Stimulated activated CD8-positive, alpha-beta memory T cell treated with anti-CD3 and anti-CD28 coated beads, Interleukin-15, amount 100 ng/mL, for 24 hours (primary cell): ENCODE measurements around the gene ALDH3A1.

Experiments used
- DNase-seq: peaks from one replicate; pipeline ENCODE4 v3.0.0-alpha.2; 2020; ENCODE audit warnings: low read depth

The ALDH3A1 gene

DNA sequence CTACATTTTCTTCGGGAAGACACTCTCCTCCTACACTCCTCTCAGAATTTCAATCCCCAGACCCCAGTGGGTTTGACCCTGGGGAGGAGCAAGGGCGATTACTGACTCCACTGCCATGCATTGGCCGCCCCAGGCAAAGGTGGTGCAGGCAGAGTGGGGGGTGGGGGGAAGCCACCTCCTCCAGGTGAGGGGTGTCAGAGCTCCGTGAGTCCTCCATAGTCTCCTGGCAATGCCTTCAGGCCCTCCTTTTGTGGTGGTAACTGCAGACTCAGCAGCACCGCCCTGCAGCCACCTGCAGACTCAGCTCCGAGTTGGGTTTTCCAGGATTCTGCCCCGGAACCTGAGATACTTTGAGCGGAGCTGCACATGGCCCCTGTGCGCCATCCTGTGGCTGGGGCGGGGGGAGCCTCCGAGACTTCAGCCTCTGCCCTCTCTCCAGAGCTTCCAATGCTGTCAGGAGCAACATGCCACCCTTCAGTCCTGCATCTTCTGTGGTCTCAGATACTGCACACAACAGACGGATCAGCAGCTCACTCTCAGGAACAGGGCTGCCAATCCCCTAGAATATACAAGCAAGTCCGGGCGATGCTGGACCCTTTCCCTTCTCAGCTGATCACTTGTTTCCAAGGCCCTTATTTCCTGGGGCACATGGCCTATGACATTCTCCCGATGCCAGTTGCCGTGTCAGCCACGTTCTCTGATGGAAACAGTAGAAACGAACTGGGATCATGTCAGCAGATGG is 29.3 kb downstream of the ALDH3A1 start:
- DNase-seq: no peak

DNA sequence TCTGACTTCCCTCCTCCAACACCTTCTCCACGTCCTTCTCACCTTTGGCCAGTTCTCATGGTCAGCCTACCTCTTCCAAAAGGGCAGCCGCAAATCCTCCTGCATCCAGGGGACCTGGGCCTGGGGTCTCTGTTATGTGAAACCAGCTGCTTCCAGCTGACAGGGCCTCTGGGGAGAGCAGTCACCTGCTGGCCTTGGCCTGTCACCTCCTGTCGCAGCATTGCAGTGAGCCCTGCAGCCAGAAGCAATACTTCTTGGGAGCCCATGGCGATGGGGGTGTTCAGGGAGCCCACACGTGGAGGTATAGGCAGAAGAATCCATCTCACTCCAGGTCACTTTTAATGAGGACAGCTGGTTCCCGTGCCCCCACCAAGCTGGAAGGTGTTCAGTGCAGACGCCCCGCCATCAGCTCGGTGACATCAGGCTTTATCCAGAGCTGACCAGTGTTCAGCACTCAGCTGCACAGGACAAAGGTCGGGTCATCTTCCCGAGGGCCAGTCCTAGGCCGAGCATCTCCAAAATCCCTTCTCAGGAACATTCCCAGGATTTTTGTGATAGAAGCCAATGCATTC is 30.0 kb downstream of the ALDH3A1 start:
- DNase-seq: no peak

DNA sequence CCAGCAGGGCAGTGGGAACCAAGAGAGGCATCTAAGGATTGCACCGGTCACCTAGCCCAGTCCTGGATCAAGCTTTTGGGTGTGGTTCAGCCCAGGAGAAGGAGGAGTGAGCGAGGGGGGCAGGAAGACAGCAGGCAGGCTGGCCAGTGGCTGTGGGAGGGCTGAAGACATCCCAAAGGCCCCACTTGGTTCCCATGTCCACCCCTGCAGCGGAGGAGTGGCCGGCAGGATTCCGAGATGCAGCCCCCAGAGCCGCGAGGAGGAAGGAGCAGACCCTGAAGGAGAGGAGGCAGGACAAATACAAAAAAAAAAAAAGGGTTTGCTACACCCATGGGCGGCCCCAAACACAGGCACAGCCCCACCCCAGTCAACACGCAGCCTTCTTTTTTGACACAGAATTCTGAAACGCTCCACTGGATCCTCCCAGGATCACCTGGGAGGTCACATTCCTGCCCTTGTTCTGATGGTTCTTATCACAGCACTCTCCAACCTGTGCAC is 30.6 kb downstream of the ALDH3A1 start:
- no peak for DNase-seq

DNA sequence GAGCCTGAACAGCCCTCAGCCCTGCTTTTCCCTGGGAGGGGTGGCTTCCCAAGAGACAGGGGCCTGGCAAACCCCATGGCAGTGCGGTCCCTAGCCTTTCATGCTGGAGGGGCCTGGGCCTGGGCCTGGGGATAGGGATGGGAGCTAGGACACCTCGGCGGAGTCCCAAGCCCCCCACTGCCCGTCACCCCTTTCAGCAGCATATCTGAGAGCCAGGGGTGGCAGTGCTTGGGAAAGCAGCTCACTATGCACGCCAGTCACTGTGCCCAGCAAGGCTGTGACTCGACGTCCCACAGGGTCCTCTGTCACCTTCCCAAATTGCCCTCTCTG is 31.1 kb downstream of the ALDH3A1 start:
- DNase-seq: no peak

DNA sequence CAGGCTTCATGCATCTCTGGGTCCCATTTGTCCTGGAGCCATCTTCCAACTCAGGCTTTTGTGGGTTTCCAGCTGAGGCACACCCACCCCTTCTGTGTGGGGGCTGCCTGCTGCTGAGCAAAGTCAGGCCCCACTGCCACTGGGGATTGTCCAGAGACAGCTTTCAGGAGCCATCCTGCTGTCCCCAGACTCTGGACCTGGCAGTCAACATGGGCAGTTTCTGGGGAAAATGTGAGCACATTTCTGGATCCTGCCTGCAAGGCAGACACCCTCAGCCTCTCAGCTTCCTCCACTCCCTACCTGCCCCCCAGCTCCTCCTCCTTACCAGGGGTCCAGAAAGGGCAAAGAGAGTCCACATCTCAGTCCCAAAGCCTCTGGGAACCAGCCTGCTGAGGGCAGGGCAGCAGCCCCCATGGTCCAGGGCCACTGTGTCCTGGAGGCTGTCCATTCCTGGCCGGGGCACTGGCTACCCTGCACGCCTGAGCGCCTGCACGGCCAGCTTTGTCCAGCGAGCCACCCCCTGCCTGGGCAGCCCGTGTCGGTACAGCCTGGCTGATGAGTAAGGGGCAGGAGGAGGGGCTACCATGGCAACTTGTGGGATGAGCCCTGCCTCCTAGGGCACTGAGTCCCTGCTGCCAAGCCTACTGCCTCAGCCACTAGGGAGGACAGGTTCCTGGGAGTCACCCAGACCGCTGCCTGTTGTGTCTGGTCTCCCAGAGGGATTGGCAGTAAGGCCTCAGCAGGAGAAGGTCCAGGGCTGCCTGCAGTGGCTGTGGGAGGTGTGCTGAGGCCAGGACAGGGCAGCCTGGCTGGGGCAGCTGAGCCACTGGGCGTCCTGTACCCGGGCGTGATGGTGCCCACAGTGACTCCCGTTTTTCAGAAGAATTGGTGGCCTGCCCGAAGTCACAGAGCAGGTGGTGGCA is 31.7 kb downstream of the ALDH3A1 start, which contains the start of gene SLC47A2:
Gene SLC47A2 (minus strand): TSS at position 477 of the 923 bp plus-strand sequence. CDS start 29 bp downstream, at position 448.
- DNase-seq: no peak

DNA sequence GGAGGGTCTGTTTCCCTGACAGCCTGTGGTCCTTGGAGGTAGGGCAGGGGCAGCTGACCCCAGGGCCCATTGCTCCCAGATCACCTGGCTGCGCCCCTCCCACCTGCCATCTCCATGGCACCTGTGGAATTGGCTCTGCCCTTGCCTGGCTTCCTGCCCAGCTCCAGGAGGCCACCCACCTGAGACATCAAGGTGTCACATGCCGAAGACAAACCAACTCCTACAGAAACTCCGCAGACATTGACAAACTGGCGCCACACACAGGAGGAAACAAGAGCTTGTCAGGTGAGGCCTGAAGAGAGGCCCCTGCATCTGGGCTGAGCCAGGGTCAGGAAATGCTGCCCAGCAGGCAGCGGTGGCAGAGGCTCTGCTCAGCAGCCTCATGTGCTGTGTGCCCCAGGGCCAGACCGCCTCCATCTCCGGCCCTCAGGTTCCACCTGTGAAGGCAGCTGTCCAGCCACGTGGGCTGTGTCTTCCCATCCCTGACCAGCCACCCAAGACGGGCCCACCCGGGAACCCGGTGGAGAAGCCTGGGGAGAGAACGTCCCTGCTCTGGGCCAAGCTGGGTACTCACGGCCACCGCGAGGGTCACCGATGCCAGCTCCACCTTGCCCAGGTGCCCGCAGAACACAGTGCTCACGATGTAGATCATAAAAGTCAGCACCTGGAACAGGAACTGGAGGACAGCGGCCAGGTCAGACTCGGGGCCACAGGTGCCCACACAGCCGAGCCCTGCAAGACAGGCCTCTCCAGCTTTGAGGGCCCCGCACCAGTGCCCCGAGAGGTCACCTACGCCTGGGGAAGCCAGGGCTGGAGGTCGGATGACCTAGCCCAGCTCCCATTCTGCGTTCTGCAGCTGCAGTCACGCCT is 33.3 kb downstream of the ALDH3A1 start:
- DNase-seq: no peak

DNA sequence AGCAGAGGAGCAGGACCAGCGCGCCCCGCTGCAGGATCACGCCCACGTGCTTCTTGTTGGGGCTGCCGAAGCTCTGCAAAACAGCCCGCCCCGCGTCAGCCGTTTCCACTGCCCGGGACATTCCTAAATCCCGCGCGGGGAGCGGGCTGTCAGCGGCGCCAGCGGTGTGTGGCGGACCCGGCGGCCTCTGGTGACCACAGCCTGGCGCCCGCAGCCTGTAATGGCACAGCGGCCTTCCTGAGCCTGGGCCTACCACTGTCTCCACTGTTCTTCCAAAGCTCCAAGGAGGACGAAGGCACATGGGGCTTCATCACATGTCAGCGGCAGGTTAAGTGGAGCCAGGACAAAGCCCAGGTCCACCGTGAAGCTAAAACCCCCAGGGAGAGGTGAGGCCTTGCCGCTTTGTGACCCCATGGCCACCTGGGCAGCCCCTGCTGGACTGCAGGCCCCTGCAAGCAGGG is 34.2 kb downstream of the ALDH3A1 start:
- DNase-seq: no peak

DNA sequence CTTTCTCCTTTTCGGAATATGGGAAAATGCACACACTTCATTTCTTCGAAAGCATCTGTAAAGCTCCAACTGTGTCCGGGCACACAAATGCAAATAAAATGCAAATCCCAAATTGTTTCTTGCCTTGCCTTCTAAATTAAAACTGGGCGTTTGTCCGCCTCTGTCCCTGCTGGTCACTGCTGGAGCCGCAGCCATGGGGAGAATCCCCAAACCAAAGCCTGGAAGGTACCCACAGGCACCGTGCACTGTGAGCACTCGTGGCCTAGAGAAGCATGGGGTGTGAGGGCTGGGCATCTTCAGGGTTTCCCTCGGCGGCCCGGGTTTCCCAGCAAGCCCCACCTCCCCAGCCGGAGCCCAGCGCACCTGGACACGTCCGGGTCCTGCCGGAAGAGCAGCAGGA is 34.6 kb downstream of the ALDH3A1 start:
- no peak for DNase-seq

DNA sequence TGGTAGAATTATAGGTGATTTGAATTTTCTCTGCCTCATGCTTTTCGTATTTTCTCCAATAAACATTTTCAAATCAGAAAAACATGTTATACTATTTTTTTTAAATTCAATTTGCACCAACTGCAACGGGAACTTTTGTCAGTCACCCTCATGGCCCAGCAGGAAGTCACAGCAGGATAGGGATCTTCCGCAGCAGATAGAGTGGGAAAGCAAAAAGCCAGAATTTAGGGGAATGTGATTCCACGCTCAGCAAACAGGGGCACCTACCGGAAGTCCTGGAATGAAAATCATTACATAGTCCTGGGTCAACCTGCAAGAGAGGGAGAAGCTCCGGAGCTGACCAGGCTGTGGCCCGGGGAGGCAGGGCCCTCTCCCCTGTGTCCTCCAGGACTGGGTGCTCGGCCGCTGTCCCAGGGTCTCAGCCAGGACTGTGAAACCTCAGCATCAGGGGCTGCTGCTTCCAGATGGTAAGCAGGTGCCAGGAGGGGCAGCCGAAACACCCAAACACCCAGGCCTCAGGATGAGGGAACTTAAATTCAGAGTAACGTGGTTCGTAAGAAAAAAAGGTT is 35.6 kb downstream of the ALDH3A1 start:
- DNase-seq: no peak

DNA sequence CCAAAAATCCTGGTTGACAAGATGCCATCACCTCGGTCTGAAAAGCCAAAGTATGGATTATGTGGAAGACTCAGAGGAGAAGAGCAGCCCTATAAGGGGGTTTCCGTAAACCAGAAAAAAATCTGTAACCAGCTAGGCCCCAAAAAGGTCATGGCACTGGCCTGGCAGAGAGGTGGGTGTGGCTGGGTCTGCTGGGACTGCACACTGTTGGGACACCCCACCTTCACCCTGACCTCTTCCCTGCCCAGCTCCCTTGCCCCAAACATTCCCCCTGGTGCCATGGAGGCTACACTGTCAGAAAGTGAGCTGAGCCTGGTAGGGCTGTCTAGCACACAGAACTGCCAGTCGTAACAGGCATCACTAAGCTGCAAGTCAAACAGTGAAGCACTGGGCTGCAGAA is 38.3 kb downstream of the ALDH3A1 start:
- no peak for DNase-seq

DNA sequence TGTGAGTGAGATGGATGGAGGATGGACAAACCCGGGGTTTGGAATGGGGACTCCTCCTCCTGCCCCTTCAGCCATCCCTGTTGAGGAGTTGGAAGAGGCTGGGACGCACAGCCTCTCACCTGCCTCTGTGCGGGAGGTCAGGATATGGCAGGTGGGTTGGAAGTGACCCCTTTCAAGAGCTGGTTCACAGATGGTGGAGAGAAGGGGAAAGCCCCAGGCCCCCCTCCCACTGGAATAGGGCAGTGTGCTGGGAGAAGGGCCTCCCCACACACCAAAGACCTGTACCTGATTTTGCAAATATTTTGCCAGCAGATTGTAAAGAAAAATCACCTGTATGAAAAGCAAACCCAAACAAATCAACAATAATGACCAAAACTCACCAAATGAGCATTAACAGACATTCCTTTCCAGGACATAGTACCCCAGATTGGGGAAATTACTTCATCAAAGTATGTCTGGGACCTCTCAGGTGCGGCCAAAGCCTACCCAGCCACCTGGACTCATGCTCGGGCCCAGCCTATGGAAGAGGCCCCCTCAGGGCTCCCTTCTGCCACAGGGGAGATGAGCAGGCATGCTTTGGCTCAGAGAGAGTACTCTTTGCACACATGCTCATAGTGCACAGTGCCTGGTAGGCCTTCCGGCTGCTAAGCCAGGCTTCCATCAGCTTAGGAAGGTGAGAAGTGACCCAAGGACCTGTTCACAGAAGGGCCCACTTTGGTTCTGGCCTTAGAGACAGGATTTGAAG is 39.5 kb downstream of the ALDH3A1 start:
- DNase-seq: no peak

DNA sequence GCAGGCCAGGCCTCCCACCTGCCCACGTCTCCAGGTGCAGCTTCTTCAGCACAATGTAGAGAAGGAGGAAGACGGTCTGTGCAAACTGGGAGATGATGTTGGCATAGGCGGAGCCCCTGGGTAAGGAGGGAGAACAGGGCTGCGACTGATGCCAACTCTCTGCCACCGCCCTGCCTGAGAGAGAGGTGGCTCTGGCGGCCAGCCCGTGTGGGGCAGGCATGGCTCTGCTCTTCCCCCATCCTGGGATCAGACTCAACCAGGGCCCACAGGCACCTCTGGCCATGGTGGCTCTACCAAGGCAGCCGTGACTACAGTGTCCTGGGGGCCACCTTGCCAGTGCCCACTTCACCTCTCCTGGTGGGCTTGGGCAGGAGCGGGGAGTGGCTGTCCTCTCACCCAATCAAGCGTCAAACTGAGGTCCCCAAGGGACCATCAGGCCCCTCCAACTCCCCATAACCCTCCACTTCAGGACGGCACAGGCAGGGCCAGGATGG is 40.3 kb downstream of the ALDH3A1 start:
- DNase-seq: no peak

DNA sequence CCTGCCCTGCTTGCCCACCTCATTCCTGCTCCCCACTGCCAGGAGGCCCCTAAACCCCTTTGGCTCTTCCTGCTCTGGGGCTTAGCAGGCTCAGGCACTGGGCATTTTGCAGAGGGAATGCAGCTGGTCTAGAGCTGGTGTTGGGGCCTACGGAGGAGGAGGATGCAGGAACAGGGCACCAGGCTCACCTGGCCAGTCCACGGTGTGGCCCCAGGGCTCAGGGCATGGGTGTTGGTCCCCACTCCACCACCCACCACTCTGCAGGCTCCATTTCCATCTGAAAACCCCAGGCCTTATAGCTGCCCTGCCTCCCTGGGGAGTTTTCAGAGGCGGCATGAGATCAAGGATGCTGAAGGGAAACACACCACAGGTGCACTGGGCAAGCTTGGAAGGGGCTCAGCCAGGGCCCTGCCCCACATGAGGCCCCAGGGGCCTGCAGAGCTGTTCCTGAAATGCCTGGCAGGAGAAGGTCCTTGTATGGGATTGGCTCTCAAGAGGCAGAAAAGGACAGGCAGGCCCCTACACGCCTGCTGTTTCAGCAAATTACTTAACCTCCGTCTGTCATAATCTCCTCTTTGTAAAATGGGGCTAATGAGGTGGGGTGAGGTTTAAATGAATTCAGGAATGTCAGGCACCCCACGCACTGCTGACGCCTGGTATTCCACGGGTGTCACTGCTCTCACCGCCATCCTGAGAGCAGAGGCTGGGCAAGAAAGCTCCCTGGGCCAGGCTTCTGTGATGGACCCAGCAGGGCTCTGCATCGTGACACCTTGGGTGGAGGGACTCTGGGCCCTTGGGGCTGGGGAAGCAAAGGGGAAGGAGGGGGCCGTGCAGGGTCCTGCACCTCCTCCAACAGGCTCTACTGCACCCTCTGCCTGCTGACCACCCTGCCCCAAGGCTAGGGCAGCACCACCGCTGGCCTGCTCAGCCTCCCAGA is 41.0 kb downstream of the ALDH3A1 start:
- no peak for DNase-seq

DNA sequence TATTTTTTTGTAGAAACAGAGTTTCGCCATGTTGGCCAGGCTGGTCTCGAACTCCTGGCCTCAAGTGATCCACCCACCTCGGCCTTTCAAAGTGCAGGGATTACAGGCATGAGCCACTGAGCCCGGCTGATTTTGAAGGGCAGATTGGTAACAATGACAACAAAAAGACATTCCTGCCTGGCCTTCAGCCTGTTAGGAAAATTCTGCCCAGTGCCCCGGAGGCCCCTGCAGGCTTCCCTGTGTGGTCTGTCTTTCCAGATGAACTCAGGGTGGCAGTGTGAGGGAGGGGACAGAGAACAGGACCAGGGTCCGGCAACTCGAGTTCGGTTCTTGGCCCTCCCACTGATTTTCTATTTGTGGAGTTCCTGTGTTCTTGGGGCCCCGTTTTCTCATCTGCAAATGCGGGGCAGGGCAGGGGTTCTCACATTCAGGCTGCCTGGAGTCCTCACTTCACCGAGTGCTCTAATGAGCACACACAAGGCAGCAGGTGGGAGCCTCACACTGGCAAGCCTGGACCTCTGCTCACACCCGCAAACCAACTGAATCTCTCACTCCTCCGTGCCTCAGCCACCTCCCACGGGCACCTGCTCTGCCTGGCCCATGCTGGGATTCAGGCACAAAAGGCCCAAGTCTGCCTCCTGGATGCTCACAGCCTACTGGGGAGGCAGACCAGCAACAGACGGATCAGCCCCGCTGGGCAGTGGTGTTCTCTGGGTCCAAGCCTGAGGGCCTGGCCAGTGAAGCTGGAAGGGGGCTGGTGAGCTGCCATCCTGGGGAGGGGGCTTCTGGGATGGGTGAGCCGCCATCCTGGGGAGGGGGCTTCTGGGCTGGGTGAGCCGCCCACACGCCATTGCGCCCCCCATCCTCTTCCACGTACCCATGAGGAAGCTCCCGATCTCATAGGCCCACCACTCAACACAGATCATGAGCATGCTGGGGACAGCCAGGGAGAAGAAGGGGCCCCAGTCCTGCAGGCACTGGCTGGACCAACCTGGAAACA is 42.0 kb downstream of the ALDH3A1 start:
- no peak for DNase-seq

DNA sequence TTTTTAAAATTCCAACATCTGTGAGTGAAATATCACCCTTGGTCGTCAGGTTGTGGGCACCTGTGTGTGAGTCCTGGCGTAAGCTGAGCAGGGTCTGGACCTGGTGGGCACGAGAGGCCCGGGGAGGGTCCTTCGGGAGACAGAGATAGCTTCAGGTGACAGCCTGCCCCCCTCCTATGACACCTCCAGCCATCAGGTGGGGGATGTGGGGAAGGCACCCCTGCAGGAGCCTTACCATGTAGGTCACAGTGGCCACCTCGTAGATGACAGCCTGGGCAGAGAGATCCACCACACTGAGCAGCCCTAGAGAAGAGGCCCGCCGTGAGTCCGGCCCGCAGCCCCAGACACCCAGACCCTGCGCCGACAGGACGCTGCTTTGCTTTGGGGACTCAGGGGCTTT is 42.9 kb downstream of the ALDH3A1 start:
- DNase-seq: no peak

DNA sequence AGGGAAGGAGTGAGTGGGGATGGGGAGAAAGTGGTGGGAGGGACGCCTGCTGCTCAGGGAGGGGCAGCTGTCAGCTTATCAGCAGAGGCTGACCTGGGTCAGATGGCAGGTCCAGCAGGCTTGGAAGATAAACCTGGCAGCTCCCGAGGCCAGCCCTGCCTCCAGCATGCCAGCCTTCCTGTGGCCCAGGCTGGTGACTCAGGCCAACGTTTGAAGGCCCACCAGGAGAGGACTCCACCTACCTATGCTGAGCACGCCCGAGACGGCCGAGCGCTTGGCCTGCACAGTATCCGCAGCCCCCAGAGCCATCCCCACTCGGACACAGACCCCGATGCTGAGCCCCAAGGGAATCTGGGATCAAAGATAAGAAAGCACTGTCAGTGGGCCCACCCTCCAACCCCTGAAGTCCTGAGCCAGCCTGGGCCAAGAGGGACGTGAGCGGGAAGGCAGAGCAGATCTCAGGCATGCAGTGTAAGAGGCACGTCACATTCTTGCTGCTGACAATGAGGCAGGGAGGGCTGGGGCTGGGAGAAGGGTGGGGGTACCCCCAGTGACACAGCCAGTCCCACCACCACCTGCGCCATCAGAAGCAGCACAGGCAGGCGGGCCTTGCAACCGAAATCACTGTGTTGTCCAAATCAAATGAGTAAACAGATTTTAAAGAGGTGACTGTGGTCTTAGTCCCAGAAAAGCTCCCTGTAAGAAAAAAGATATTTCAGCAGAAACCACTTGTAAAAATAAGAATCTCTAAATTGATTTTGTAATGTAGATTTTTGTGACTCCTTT is 44.1 kb downstream of the ALDH3A1 start:
- no peak for DNase-seq
